Colon (tissue), 2 donors: ENCODE data around the gene SLC44A1.

Experiments
- FAIRE-seq: peaks from 2 replicates; lab custom pipeline; 2012; peaks lifted over from hg19 to GRCh38; lab: Jason Lieb, UNC
- donor health status: control.
- donor health status: control.

SLC44A1 gene

GRCh38 chr9:105273731-105274130, 29.3 kb downstream of the SLC44A1 start:
- FAIRE-seq = no peak

- FAIRE-seq = no peak
Observed at GRCh38 chr9:105275111-105275510, 30.7 kb downstream of the SLC44A1 start.

- FAIRE-seq = no peak
Observed at GRCh38 chr9:105275938-105276337, 31.5 kb downstream of the SLC44A1 start.

GRCh38 chr9:105278751-105279150, 34.3 kb downstream of the SLC44A1 start:
- no peak for FAIRE-seq

GRCh38 chr9:105280691-105281090, 36.2 kb downstream of the SLC44A1 start:
- FAIRE-seq = no peak

GRCh38 chr9:105281272-105281671, 36.8 kb downstream of the SLC44A1 start:
- no peak for FAIRE-seq

- no peak for FAIRE-seq
Observed at GRCh38 chr9:105281926-105282325, 37.5 kb downstream of the SLC44A1 start.

GRCh38 chr9:105282870-105283621, 38.6 kb downstream of the SLC44A1 start:
- no peak for FAIRE-seq

GRCh38 chr9:105283795-105284194, 39.3 kb downstream of the SLC44A1 start:
- FAIRE-seq = no peak

- FAIRE-seq = no peak
Observed at GRCh38 chr9:105284463-105284862, 40.0 kb downstream of the SLC44A1 start.

- FAIRE-seq = no peak
Observed at GRCh38 chr9:105286098-105286497, 41.6 kb downstream of the SLC44A1 start.

- FAIRE-seq = no peak
Observed at GRCh38 chr9:105289305-105289704, 44.9 kb downstream of the SLC44A1 start.

- FAIRE-seq = no peak
Observed at GRCh38 chr9:105290418-105290817, 46.0 kb downstream of the SLC44A1 start.

- FAIRE-seq = no peak
Observed at GRCh38 chr9:105290954-105291353, 46.5 kb downstream of the SLC44A1 start.

GRCh38 chr9:105291422-105291859, 47.0 kb downstream of the SLC44A1 start:
- no peak for FAIRE-seq

- FAIRE-seq = no peak
Observed at GRCh38 chr9:105291938-105292337, 47.5 kb downstream of the SLC44A1 start.

- FAIRE-seq = no peak
Observed at GRCh38 chr9:105293408-105293807, 49.0 kb downstream of the SLC44A1 start.

- no peak for FAIRE-seq
Observed at GRCh38 chr9:105295201-105295550, 50.7 kb downstream of the SLC44A1 start.

- no peak for FAIRE-seq
Observed at GRCh38 chr9:105295986-105296385, 51.5 kb downstream of the SLC44A1 start.

GRCh38 chr9:105296445-105296844, 52.0 kb downstream of the SLC44A1 start:
- no peak for FAIRE-seq

- no peak for FAIRE-seq
Observed at GRCh38 chr9:105296877-105297287, 52.4 kb downstream of the SLC44A1 start.

- FAIRE-seq = no peak
Observed at GRCh38 chr9:105297442-105298075, 53.1 kb downstream of the SLC44A1 start.

GRCh38 chr9:105299190-105299854, 54.9 kb downstream of the SLC44A1 start:
- FAIRE-seq = no peak
